Skeletal muscle tissue (tissue), 4 donors: Measurements from ENCODE around the gene RFTN1. TPM values are rescaled to one million over a fixed set of nuclear protein-coding genes. Genes with fewer than 3 reads are reported as not detected.

Experiments used
- H3K27ac ChIP-seq: one replicate; pipeline ENCODE4 v1.7.0; 2013; ENCODE audit warnings: mild to moderate bottlenecking, low read depth, low read length, inconsistent platforms
- H3K27me3 ChIP-seq, 3 donors: one replicate each; pipeline ENCODE4 v1.7.0; 2013; ENCODE audit warnings: low read length in 3 of 3; ENCODE audit not compliant: control insufficient read depth in 3 of 3, insufficient read depth in 3 of 3
- H3K36me3 ChIP-seq, 3 donors: one replicate each; pipeline ENCODE4 v1.7.0; 2013; ENCODE audit warnings: low read length in 3 of 3; ENCODE audit not compliant: control insufficient read depth in 3 of 3, insufficient read depth in 3 of 3
- H3K4me1 ChIP-seq, 3 donors: one replicate each; pipeline ENCODE4 v1.7.0; 2013; ENCODE audit warnings: low read length in 3 of 3, mild to moderate bottlenecking in 3 of 3; ENCODE audit not compliant: control insufficient read depth in 3 of 3, insufficient read depth in 3 of 3
- H3K4me3 ChIP-seq, 3 donors: one replicate each; pipeline ENCODE4 v1.7.0; 2013; ENCODE audit warnings: low read length in 3 of 3
- H3K9ac ChIP-seq, 3 donors: one replicate each; pipeline ENCODE4 v1.7.0; 2013; ENCODE audit warnings: low read length in 3 of 3, mild to moderate bottlenecking in 3 of 3, moderate library complexity in 2 of 3, low read depth in 1 of 3
- H3K9me3 ChIP-seq, 3 donors: one replicate each; pipeline ENCODE4 v1.7.0; 2013; ENCODE audit warnings: low read length in 3 of 3; ENCODE audit not compliant: control insufficient read depth in 3 of 3
- total RNA-seq: library from RNA; depleted of rRNA; stranded (reverse); fragments of >200 nt; gene quantifications from one replicate; pipeline ENCODE4 v1.2.3, GENCODE V29; 2014
- donor health status: Osteomylitis.

The RFTN1 gene
- 15.7 TPM for total RNA-seq

- Histone ChIP-seq H3K9ac (peak within 1 kb of the TSS; percentile 80 to 96 (median 85)), H3K27me3 (no peaks in the 10 kb centered on the region), H3K4me3 (peak within 1 kb of the TSS; percentile 87 to 92 (median 91)), H3K36me3 (no peaks in the 10 kb centered on the region), H3K27ac (peak within 1 kb of the TSS; percentile 85), H3K4me1 (peaks cover 45 to 59% (median 47%) of the 10 kb centered on the region in 3 donors), H3K9me3 (no peaks in the 10 kb centered on the region)
Observed at GRCh38 chr3:16513141-16514020, at the start of gene RFTN1. RFTN1 (minus strand) TSS chr3:16513699; CDS start chr3:16493869, 19,830 bp downstream.

- no peaks in the 10 kb centered on the region for H3K36me3 ChIP-seq
- H3K9me3 ChIP-seq, result peaks cover 0 to 4% (median 0%) of the 10 kb centered on the region in 3 donors
- no peaks in the 10 kb centered on the region for H3K4me1 ChIP-seq
- H3K9ac ChIP-seq, result no peak overlapping the region
- no peak overlapping the region for H3K27ac ChIP-seq
- no peak overlapping the region for H3K4me3 ChIP-seq
- no peaks in the 10 kb centered on the region for H3K27me3 ChIP-seq
Observed at GRCh38 chr3:16559653-16560365, 46.3 kb upstream of the RFTN1 start.

- H3K36me3 ChIP-seq, result no peaks in the 10 kb centered on the region
- no peak overlapping the region for H3K9ac ChIP-seq
- H3K27me3 ChIP-seq, result no peaks in the 10 kb centered on the region
- no peak overlapping the region for H3K27ac ChIP-seq
- H3K4me3 ChIP-seq, result no peak overlapping the region
- H3K4me1 ChIP-seq, result peaks cover 0 to 6% (median 2%) of the 10 kb centered on the region in 3 donors
- peaks cover 0 to 4% (median 0%) of the 10 kb centered on the region in 3 donors for H3K9me3 ChIP-seq
Observed at GRCh38 chr3:16554126-16554525, 40.6 kb upstream of the RFTN1 start.

- Histone ChIP-seq H3K27ac (no peak overlapping the region), H3K27me3 (no peaks in the 10 kb centered on the region), H3K9ac (no peak overlapping the region), H3K9me3 (peaks cover 0 to 4% (median 0%) of the 10 kb centered on the region in 3 donors), H3K4me1 (peaks cover 0 to 6% (median 2%) of the 10 kb centered on the region in 3 donors), H3K4me3 (no peak overlapping the region), H3K36me3 (no peaks in the 10 kb centered on the region)
Observed at GRCh38 chr3:16552757-16553156, 39.3 kb upstream of the RFTN1 start.

GRCh38 chr3:16551342-16551976 lies 38.0 kb upstream of the RFTN1 start:
- Histone ChIP-seq H3K4me3 (no peak overlapping the region), H3K27ac (no peak overlapping the region), H3K36me3 (no peaks in the 10 kb centered on the region), H3K4me1 (peaks cover 0 to 6% (median 2%) of the 10 kb centered on the region in 3 donors), H3K9me3 (peaks cover 0 to 4% (median 0%) of the 10 kb centered on the region in 3 donors), H3K27me3 (no peaks in the 10 kb centered on the region), H3K9ac (no peak overlapping the region)

- H3K9ac ChIP-seq, result no peak overlapping the region
- H3K4me1 ChIP-seq, result peaks cover 0 to 6% (median 2%) of the 10 kb centered on the region in 3 donors
- H3K9me3 ChIP-seq, result peaks cover 0 to 4% (median 0%) of the 10 kb centered on the region in 3 donors
- H3K27ac ChIP-seq, result no peak overlapping the region
- no peaks in the 10 kb centered on the region for H3K27me3 ChIP-seq
- no peaks in the 10 kb centered on the region for H3K36me3 ChIP-seq
- no peak overlapping the region for H3K4me3 ChIP-seq
Observed at GRCh38 chr3:16550676-16551341, 37.3 kb upstream of the RFTN1 start.

GRCh38 chr3:16550305-16550675 lies 36.8 kb upstream of the RFTN1 start:
- Histone ChIP-seq H3K4me1 (peaks cover 0 to 6% (median 2%) of the 10 kb centered on the region in 3 donors), H3K27ac (no peak overlapping the region), H3K36me3 (no peaks in the 10 kb centered on the region), H3K4me3 (no peak overlapping the region), H3K9ac (no peak overlapping the region), H3K27me3 (no peaks in the 10 kb centered on the region), H3K9me3 (peaks cover 0 to 4% (median 0%) of the 10 kb centered on the region in 3 donors)

GRCh38 chr3:16548721-16549120 lies 35.2 kb upstream of the RFTN1 start:
- no peak overlapping the region for H3K4me3 ChIP-seq
- no peak overlapping the region for H3K27ac ChIP-seq
- no peak overlapping the region for H3K9ac ChIP-seq
- H3K36me3 ChIP-seq, result no peaks in the 10 kb centered on the region
- H3K4me1 ChIP-seq, result peaks cover 2 to 8% (median 8%) of the 10 kb centered on the region in 3 donors
- H3K27me3 ChIP-seq, result no peaks in the 10 kb centered on the region
- H3K9me3 ChIP-seq, result no peaks in the 10 kb centered on the region

GRCh38 chr3:16547561-16548357 lies 34.3 kb upstream of the RFTN1 start:
- Histone ChIP-seq H3K27me3 (no peaks in the 10 kb centered on the region), H3K27ac (no peak overlapping the region), H3K4me3 (no peak overlapping the region), H3K36me3 (no peaks in the 10 kb centered on the region), H3K9me3 (no peaks in the 10 kb centered on the region), H3K4me1 (peaks cover 2 to 8% (median 8%) of the 10 kb centered on the region in 3 donors), H3K9ac (no peak overlapping the region)
